Activated B cell treated with CpG ODN at 0.5 μM for 24 hours (primary cell): ENCODE results near the gene PAQR6. TPM values are rescaled to one million over a fixed set of nuclear protein-coding genes. Genes with fewer than 3 reads are reported as not detected.
A peak's percentile ranks its signal among the peaks of the same experiment; 100 is the strongest.

Experiments used
- ATAC-seq: fragments of 200-7000 bp; cut with Tn5 transposase; one replicate; pipeline ENCODE4 v1.10.0; 2021; ENCODE audit warnings: low read depth, mild to moderate bottlenecking, moderate library complexity
- CTCF ChIA-PET: fragments of 350-600 bp; sonication (Branson Sonifier 250); formaldehyde crosslinking; loops from one replicate; lab custom pipeline; 2021; ENCODE audit warnings: antibody characterized with exemption; lab: Charles Lee
- POLR2A ChIA-PET: fragments of 350-600 bp; sonication (Branson Sonifier 250); formaldehyde crosslinking; loops from one replicate; lab custom pipeline; 2021; ENCODE audit warnings: antibody characterized with exemption; lab: Charles Lee
- DNase-seq: peaks from one replicate; pipeline ENCODE4 v3.0.0; 2022
- H3K27ac Mint-ChIP-seq: one replicate; pipeline ENCODE4 v1.8.0; 2020; ENCODE audit warnings: mixed read lengths
- H3K27me3 Mint-ChIP-seq: one replicate; pipeline ENCODE4 v1.8.0; 2021; ENCODE audit warnings: mixed read lengths
- H3K36me3 Mint-ChIP-seq: one replicate; pipeline ENCODE4 v1.8.0; 2021; ENCODE audit warnings: low read depth, mixed read lengths
- H3K4me1 Mint-ChIP-seq: one replicate; pipeline ENCODE4 v1.8.0; 2021; ENCODE audit warnings: mixed read lengths
- H3K4me3 Mint-ChIP-seq: one replicate; pipeline ENCODE4 v1.8.0; 2020; ENCODE audit warnings: mild to moderate bottlenecking, mixed read lengths
- H3K9me3 Mint-ChIP-seq: one replicate; pipeline ENCODE4 v1.8.0; 2020; ENCODE audit warnings: mixed read lengths
- intact Hi-C: fragments of 100-400 bp; cut with micrococcal nuclease; formaldehyde crosslinking; loops from one replicate; pipeline ENCODE4 v1.15.1; 2024
- total RNA-seq: library from RNA; stranded (reverse); gene quantifications from 2 replicates; pipeline ENCODE4 v1.2.3, GENCODE V29; 2022
- TF ChIP-seq, protein P1 (sequence below): fragments of 200-600 bp; IDR thresholded peaks from one replicate; pipeline ENCODE4 v1.8.0; 2022; ENCODE audit warnings: antibody characterized with exemption, mild to moderate bottlenecking

PAQR6 gene
- total RNA-seq, 1 donor from 2014 or later, result 1.6 TPM

GRCh38 chr1:156211243-156211642 lies 36.6 kb downstream of the PAQR6 start:
- Mint-ChIP-seq H3K4me3 (peak overlapping the region; percentile 11), H3K36me3 (peaks cover 55% of the 10 kb centered on the region), H3K9me3 (no peaks in the 10 kb centered on the region), H3K27me3 (no peaks in the 10 kb centered on the region), H3K4me1 (peaks cover 24% of the 10 kb centered on the region), H3K27ac (no peak overlapping the region)
- no peak for DNase-seq
- ChIA-PET CTCF (interaction anchor here (3.1 kb wide), 1 partner anchor 14 kb away, joined by 26 read pairs; no protein-coding TSS in a partner anchor), POLR2A (interaction anchor here (0.6 kb wide), 1 partner anchor 64 kb away, joined by 4 read pairs; no protein-coding TSS in a partner anchor)
- TF ChIP-seq, protein P1, sequence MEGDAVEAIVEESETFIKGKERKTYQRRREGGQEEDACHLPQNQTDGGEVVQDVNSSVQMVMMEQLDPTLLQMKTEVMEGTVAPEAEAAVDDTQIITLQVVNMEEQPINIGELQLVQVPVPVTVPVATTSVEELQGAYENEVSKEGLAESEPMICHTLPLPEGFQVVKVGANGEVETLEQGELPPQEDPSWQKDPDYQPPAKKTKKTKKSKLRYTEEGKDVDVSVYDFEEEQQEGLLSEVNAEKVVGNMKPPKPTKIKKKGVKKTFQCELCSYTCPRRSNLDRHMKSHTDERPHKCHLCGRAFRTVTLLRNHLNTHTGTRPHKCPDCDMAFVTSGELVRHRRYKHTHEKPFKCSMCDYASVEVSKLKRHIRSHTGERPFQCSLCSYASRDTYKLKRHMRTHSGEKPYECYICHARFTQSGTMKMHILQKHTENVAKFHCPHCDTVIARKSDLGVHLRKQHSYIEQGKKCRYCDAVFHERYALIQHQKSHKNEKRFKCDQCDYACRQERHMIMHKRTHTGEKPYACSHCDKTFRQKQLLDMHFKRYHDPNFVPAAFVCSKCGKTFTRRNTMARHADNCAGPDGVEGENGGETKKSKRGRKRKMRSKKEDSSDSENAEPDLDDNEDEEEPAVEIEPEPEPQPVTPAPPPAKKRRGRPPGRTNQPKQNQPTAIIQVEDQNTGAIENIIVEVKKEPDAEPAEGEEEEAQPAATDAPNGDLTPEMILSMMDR, result no peak
- intact Hi-C loops, result loop anchor here (5.0 kb wide), 2 partner anchors 71 to 114 kb away; partner anchors contain the start of genes SMG5 and TMEM79
- ATAC-seq, result no peak

- POLR2A ChIA-PET, result interaction anchor here (1.5 kb wide), 1 partner anchor 11 kb away, joined by 7 read pairs; the partner anchor contains the start of gene SLC25A44
- no peak overlapping the region for H3K4me3 Mint-ChIP-seq
- no peak for ATAC-seq
- CTCF ChIA-PET, result interaction anchor here (1.2 kb wide), 1 partner anchor 21 kb away, joined by 3 read pairs; no protein-coding TSS in a partner anchor
- H3K4me1 Mint-ChIP-seq, result peaks cover 9% of the 10 kb centered on the region
- TF ChIP-seq, protein P1, result no peak
- no peaks in the 10 kb centered on the region for H3K27me3 Mint-ChIP-seq
- H3K36me3 Mint-ChIP-seq, result peaks cover 43% of the 10 kb centered on the region
- intact Hi-C loops, result no loop called here
- no peak for DNase-seq
- no peaks in the 10 kb centered on the region for H3K9me3 Mint-ChIP-seq
- no peak overlapping the region for H3K27ac Mint-ChIP-seq
Observed at GRCh38 chr1:156204686-156205085, 43.2 kb downstream of the PAQR6 start.

GRCh38 chr1:156203331-156203730 lies 44.5 kb downstream of the PAQR6 start:
- no peaks in the 10 kb centered on the region for H3K27me3 Mint-ChIP-seq
- intact Hi-C loops, result no loop called here
- no peak for DNase-seq
- TF ChIP-seq, protein P1, result no peak
- ChIA-PET CTCF (no interaction called here), POLR2A (interaction anchor here (0.7 to 1.5 kb wide), 2 partner anchors 10 to 14 kb away, joined by 3 to 5 read pairs; partner anchors contain the start of gene PMF1)
- H3K36me3 Mint-ChIP-seq, result peaks cover 36% of the 10 kb centered on the region
- no peak overlapping the region for H3K4me3 Mint-ChIP-seq
- no peak for ATAC-seq
- no peaks in the 10 kb centered on the region for H3K9me3 Mint-ChIP-seq
- H3K4me1 Mint-ChIP-seq, result peaks cover 20% of the 10 kb centered on the region
- no peak overlapping the region for H3K27ac Mint-ChIP-seq

GRCh38 chr1:156200044-156200443 lies 47.8 kb downstream of the PAQR6 start:
- ATAC-seq, result no peak
- CTCF ChIA-PET, result no interaction called here

DNA sequence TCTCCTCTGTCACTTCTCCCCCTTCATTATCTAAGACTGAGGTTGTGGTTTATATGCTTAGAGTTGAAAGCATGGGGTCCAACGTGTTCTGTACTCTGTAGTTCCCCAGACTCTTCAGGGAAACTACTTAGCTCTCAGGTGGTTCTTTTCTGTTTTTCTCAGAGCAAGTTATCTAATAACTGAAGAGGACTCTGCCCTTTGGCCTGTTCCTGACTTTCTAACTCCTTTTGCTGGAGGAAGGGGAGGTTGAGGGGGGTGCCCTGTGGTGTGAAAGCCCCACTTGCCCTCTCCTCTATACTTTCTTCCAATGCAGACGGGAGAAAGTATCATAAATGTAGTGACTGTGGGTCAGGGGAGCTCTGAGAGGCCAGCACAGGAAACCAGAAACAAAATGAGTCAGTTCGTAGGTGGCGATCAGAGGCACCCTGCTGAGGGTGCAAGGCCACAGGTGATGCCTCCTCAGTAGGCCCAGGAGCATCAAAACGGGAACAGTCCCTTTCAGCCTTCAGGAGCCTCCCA lies 49.0 kb downstream of the PAQR6 start:
- CTCF ChIA-PET, result no interaction called here
- POLR2A ChIA-PET, result interaction anchor here (2.7 kb wide), 1 partner anchor 14 kb away, joined by 10 read pairs; the partner anchor contains the start of gene PMF1
- H3K36me3 Mint-ChIP-seq, result peaks cover 36% of the 10 kb centered on the region
- intact Hi-C loops, result no loop called here
- ATAC-seq (no peak), DNase-seq (no peak)
- no peak overlapping the region for H3K27ac Mint-ChIP-seq
- H3K4me1 Mint-ChIP-seq, result peaks cover 46% of the 10 kb centered on the region
- H3K27me3 Mint-ChIP-seq, result no peaks in the 10 kb centered on the region
- H3K4me3 Mint-ChIP-seq, result no peak overlapping the region
- no peaks in the 10 kb centered on the region for H3K9me3 Mint-ChIP-seq
- TF ChIP-seq, protein P1, result no peak

More at GRCh38 chr1:156200044-156200443, 47.8 kb downstream of the PAQR6 start:
- POLR2A ChIA-PET, result interaction anchor here (0.6 to 2.7 kb wide), 3 partner anchors 13 to 52 kb away, joined by 4 to 10 read pairs (median 9); partner anchors contain the start of gene PMF1
- Mint-ChIP-seq H3K27me3 (no peaks in the 10 kb centered on the region), H3K9me3 (no peaks in the 10 kb centered on the region), H3K4me3 (no peak overlapping the region), H3K36me3 (peaks cover 35% of the 10 kb centered on the region), H3K27ac (no peak overlapping the region), H3K4me1 (peaks cover 35% of the 10 kb centered on the region)
- intact Hi-C loops, result no loop called here
- DNase-seq, result no peak
- TF ChIP-seq, protein P1, result no peak
